GM23338 (cell line): ENCODE results near the gene ZFP90. TPM values are rescaled to one million over a fixed set of nuclear protein-coding genes. Genes with fewer than 3 reads are reported as not detected.

Source experiments
- ATAC-seq: fragments of 200-7000 bp; cut with Tn5 transposase; 3 replicates; pipeline ENCODE4 v1.9.1; 2020
- DNase-seq: peaks from one replicate; pipeline ENCODE4 v3.0.0-alpha.2; 2015; ENCODE audit warnings: low spot score
- H2AFZ ChIP-seq: fragments of 200-600 bp; sonication (generic); 2 replicates; pipeline ENCODE4 v1.8.0; 2016; ENCODE audit warnings: antibody characterized with exemption, mild to moderate bottlenecking, moderate library complexity
- H3F3A ChIP-seq: fragments of 200-600 bp; sonication (generic); replicated peaks from 2 replicates; pipeline ENCODE4 v1.8.0; 2017; ENCODE audit warnings: antibody characterized with exemption, mixed run types, low read depth
- H3K27ac ChIP-seq: fragments of 200-600 bp; sonication (generic); 2 replicates; pipeline ENCODE4 v1.6.1; 2016; ENCODE audit warnings: low read depth
- H3K27me3 ChIP-seq: fragments of 200-600 bp; sonication (generic); 2 replicates; pipeline ENCODE4 v1.8.0; 2016; ENCODE audit warnings: mild to moderate bottlenecking, mixed run types, moderate library complexity; ENCODE audit not compliant: insufficient read depth
- H3K36me3 ChIP-seq: fragments of 200-600 bp; sonication (generic); 2 replicates; pipeline ENCODE4 v1.8.0; 2016; ENCODE audit warnings: mild to moderate bottlenecking; ENCODE audit not compliant: insufficient read depth
- H3K4me1 ChIP-seq: fragments of 200-600 bp; sonication (generic); 2 replicates; pipeline ENCODE4 v1.8.0; 2016; ENCODE audit warnings: mild to moderate bottlenecking, moderate library complexity; ENCODE audit not compliant: insufficient read depth
- H3K4me2 ChIP-seq: fragments of 200-600 bp; sonication (generic); 2 replicates; pipeline ENCODE4 v1.7.1; 2017; ENCODE audit warnings: mixed run types
- H3K4me3 ChIP-seq: fragments of 200-600 bp; sonication (generic); 2 replicates; pipeline ENCODE4 v1.6.1; 2016; ENCODE audit warnings: mixed run types
- H3K79me2 ChIP-seq: fragments of 200-600 bp; sonication (generic); replicated peaks from 2 replicates; pipeline ENCODE4 v1.8.0; 2017; ENCODE audit warnings: mild to moderate bottlenecking; ENCODE audit not compliant: insufficient read depth
- H3K9me2 ChIP-seq: fragments of 200-600 bp; sonication (generic); 2 replicates; pipeline ENCODE4 v1.8.0; 2017; ENCODE audit not compliant: insufficient read depth
- H4K20me1 ChIP-seq: fragments of 200-600 bp; sonication (generic); replicated peaks from 2 replicates; pipeline ENCODE4 v1.8.0; 2017; ENCODE audit warnings: mild to moderate bottlenecking; ENCODE audit not compliant: insufficient read depth
- H3K27ac Mint-ChIP-seq: 2 replicates; pipeline ENCODE4 v1.8.0; 2020; ENCODE audit warnings: inconsistent platforms, mild to moderate bottlenecking, moderate library complexity, mixed read lengths
- H3K27me3 Mint-ChIP-seq: 3 replicates; pipeline ENCODE4 v1.8.0; 2022; ENCODE audit warnings: low read depth, mild to moderate bottlenecking, moderate library complexity, mixed read lengths, inconsistent platforms; ENCODE audit not compliant: insufficient read depth, poor library complexity
- H3K36me3 Mint-ChIP-seq: 3 replicates; pipeline ENCODE4 v1.8.0; 2021; ENCODE audit warnings: low read depth, mild to moderate bottlenecking, inconsistent platforms, moderate library complexity, mixed read lengths
- H3K4me1 Mint-ChIP-seq: 3 replicates; pipeline ENCODE4 v1.8.0; 2020; ENCODE audit warnings: mild to moderate bottlenecking, inconsistent platforms, mixed read lengths
- H3K4me3 Mint-ChIP-seq: 3 replicates; pipeline ENCODE4 v1.8.0; 2021; ENCODE audit warnings: moderate library complexity, mild to moderate bottlenecking, inconsistent platforms, mixed read lengths
- H3K9me3 Mint-ChIP-seq: 3 replicates; pipeline ENCODE4 v1.8.0; 2020; ENCODE audit warnings: moderate library complexity, mild to moderate bottlenecking, inconsistent platforms, mixed read lengths
- CREB1 ChIP-seq: fragments of 250-450 bp; sonication (Bioruptor Pico); IDR thresholded peaks from 2 replicates; pipeline ENCODE4 v1.5.0; 2020; ENCODE audit warnings: low read depth, mild to moderate bottlenecking, moderate library complexity
- EZH2phosphoT487 ChIP-seq: fragments of 200-600 bp; sonication (generic); IDR thresholded peaks from one replicate; pipeline ENCODE4 v1.8.1; 2018; ENCODE audit warnings: antibody characterized with exemption; ENCODE audit not compliant: unreplicated experiment
- JUNB ChIP-seq: IDR thresholded peaks from one replicate; pipeline ENCODE4 v1.6.1; 2016; ENCODE audit warnings: antibody characterized with exemption; ENCODE audit not compliant: unreplicated experiment
- ZNF331 ChIP-seq: fragments of 250-450 bp; sonication (Bioruptor Pico); IDR thresholded peaks from 2 replicates; pipeline ENCODE4 v1.5.0; 2020; ENCODE audit warnings: low read depth, mild to moderate bottlenecking, moderate library complexity
- polyA plus RNA-seq: library from polyadenylated mRNA; unstranded; fragments of >200 nt; fragmentation: Nextera tagmentation; extraction: Ambion mirVana; gene quantifications from 2 replicates; pipeline ENCODE4 v1.2.1, GENCODE V29; 2016
- total RNA-seq: library from RNA; depleted of rRNA; stranded (reverse); fragments of >200 nt; shearing (Covaris generic); gene quantifications from 2 replicates; pipeline ENCODE4 v1.2.3, GENCODE V29; 2014
- TF ChIP-seq, protein P1 (sequence below): IDR thresholded peaks from one replicate; pipeline ENCODE4 v1.6.1; 2018; ENCODE audit warnings: antibody characterized with exemption; ENCODE audit not compliant: unreplicated experiment
- TF ChIP-seq, protein P2 (sequence below), 2 experiments: fragments of 200-600 bp in 1 of 2; sonication (generic) in 1 of 2; conservative IDR thresholded peaks; 2 replicates each; pipeline versions ENCODE4 v1.5.1 to v1.6.1; 2016 to 2017; ENCODE audit warnings: antibody characterized with exemption in 2 of 2, low read depth in 2 of 2, mild to moderate bottlenecking in 2 of 2, moderate library complexity in 1 of 2

Gene ZFP90
- total and polyA plus RNA-seq, 2 experiments from 2014 or later: 12.8 to 14.6 TPM

DNA sequence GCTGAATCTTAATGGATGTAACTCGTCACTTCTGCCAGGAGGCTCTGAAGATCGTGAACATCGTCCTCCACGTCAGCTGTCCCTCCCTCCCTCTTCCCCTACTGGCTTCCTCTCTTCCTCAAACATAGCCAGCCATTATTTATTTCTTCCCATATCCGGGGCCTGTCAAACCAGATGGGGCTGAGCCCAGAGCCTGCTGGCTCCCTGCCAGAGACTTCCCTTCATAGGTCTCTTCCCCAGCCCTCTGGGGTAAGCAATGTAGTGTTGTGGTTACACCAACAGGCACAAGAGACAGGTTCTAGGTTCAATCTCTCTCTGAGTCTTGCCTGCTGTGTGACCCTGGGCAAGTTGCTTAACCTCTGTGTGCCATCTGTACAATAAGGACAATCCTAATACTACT is 40.1 kb upstream of the ZFP90 start (continued):
- TF ChIP-seq, protein P1, sequence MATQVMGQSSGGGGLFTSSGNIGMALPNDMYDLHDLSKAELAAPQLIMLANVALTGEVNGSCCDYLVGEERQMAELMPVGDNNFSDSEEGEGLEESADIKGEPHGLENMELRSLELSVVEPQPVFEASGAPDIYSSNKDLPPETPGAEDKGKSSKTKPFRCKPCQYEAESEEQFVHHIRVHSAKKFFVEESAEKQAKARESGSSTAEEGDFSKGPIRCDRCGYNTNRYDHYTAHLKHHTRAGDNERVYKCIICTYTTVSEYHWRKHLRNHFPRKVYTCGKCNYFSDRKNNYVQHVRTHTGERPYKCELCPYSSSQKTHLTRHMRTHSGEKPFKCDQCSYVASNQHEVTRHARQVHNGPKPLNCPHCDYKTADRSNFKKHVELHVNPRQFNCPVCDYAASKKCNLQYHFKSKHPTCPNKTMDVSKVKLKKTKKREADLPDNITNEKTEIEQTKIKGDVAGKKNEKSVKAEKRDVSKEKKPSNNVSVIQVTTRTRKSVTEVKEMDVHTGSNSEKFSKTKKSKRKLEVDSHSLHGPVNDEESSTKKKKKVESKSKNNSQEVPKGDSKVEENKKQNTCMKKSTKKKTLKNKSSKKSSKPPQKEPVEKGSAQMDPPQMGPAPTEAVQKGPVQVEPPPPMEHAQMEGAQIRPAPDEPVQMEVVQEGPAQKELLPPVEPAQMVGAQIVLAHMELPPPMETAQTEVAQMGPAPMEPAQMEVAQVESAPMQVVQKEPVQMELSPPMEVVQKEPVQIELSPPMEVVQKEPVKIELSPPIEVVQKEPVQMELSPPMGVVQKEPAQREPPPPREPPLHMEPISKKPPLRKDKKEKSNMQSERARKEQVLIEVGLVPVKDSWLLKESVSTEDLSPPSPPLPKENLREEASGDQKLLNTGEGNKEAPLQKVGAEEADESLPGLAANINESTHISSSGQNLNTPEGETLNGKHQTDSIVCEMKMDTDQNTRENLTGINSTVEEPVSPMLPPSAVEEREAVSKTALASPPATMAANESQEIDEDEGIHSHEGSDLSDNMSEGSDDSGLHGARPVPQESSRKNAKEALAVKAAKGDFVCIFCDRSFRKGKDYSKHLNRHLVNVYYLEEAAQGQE: no peak
- TF ChIP-seq ZNF331 (CRISPR knock-in tag): no peak
- TF ChIP-seq, protein P2, sequence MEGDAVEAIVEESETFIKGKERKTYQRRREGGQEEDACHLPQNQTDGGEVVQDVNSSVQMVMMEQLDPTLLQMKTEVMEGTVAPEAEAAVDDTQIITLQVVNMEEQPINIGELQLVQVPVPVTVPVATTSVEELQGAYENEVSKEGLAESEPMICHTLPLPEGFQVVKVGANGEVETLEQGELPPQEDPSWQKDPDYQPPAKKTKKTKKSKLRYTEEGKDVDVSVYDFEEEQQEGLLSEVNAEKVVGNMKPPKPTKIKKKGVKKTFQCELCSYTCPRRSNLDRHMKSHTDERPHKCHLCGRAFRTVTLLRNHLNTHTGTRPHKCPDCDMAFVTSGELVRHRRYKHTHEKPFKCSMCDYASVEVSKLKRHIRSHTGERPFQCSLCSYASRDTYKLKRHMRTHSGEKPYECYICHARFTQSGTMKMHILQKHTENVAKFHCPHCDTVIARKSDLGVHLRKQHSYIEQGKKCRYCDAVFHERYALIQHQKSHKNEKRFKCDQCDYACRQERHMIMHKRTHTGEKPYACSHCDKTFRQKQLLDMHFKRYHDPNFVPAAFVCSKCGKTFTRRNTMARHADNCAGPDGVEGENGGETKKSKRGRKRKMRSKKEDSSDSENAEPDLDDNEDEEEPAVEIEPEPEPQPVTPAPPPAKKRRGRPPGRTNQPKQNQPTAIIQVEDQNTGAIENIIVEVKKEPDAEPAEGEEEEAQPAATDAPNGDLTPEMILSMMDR (conservative IDR thresholded peaks at IDR 0.05; ENCODE audit: low read depth in 2 of 2): no peak
- TF ChIP-seq JUNB: no peak

DNA sequence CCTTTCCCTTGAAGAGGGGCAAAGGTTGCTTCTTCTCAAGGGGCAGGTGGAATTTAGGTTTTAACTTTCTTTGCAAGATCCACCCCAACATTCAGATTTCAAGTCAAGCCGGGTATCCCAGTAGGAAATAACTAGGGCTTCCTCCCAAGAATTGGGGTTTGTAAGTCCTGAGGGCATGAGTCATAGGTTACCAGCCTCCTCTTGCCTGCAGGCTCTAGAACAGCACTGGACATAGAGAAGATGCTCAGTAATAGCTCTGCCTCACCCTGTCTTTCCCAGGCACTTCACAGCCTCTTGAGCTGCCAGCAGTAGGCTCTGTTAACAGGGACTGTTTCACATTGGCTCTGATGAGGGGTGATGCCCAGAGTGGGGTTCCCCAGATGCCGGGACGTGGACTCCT is 35.8 kb upstream of the ZFP90 start:
- Mint-ChIP-seq H3K27ac (no peak overlapping the region), H3K4me1 (no peaks in the 10 kb centered on the region), H3K9me3 (no peaks in the 10 kb centered on the region), H3K4me3 (no peak overlapping the region), H3K36me3 (no peaks in the 10 kb centered on the region), H3K27me3 (peaks cover 14% of the 10 kb centered on the region)
- H3K36me3 ChIP-seq: no peaks in the 10 kb centered on the region
- no peaks in the 10 kb centered on the region for H3K9me2 ChIP-seq
- H3K27ac ChIP-seq: no peak overlapping the region
- H3K4me1 ChIP-seq: no peaks in the 10 kb centered on the region
- no peak for ATAC-seq
- no peak for DNase-seq
- no peak overlapping the region for H3K4me3 ChIP-seq
- H4K20me1 ChIP-seq: no peaks in the 10 kb centered on the region
- H3K79me2 ChIP-seq: no peaks in the 10 kb centered on the region
- no peaks in the 10 kb centered on the region for H3K27me3 ChIP-seq
- no peak overlapping the region for H3K4me2 ChIP-seq
- H2AFZ ChIP-seq: no peak overlapping the region
- no peaks in the 10 kb centered on the region for H3F3A ChIP-seq
- TF ChIP-seq, protein P2 (conservative IDR thresholded peaks at IDR 0.05; ENCODE audit: low read depth in 2 of 2): no peak
- TF ChIP-seq EZH2phosphoT487 (no peak), CREB1 (CRISPR knock-in tag) (no peak), ZNF331 (CRISPR knock-in tag) (no peak)
- TF ChIP-seq, protein P1: no peak
